H1 (cell line): Measurements from ENCODE around the gene NELFE. TPM values are rescaled to one million over a fixed set of nuclear protein-coding genes. Genes with fewer than 3 reads are reported as not detected.

Experiments used
- ATF2 ChIP-seq: IDR thresholded peaks from 2 replicates; pipeline ENCODE4 v1.6.1; 2012; ENCODE audit warnings: low read length, inconsistent platforms
- CBX8 ChIP-seq: fragments of 300-800, 300-1000 bp; sonication (generic); IDR thresholded peaks from 2 replicates; pipeline ENCODE4 v1.7.1; 2016; ENCODE audit warnings: low read depth, low read length, borderline replicate concordance
- CTBP2 ChIP-seq: IDR thresholded peaks from 2 replicates; pipeline ENCODE4 v1.7.0; 2011; ENCODE audit warnings: borderline replicate concordance, mild to moderate bottlenecking, moderate library complexity, mixed read lengths, low read length; ENCODE audit not compliant: insufficient read depth, insufficient read length
- CTCF ChIP-seq, 3 experiments: IDR thresholded peaks; 1 replicate in 2 of 3; 2 replicates in 1 of 3; pipeline versions ENCODE4 v1.5.1 to v1.6.1; 2011; ENCODE audit warnings: low read length in 3 of 3, mild to moderate bottlenecking in 3 of 3, inconsistent platforms in 2 of 3, low read depth in 1 of 3, moderate library complexity in 1 of 3; ENCODE audit not compliant: insufficient read depth in 1 of 3; ENCODE audit errors: control extremely low read depth in 1 of 3
- FOSL1 ChIP-seq: IDR thresholded peaks from 2 replicates; pipeline ENCODE4 v1.6.1; 2011; ENCODE audit warnings: mild to moderate bottlenecking, low read depth, low read length, moderate library complexity; ENCODE audit not compliant: insufficient read depth
- JUN ChIP-seq: IDR thresholded peaks from 2 replicates; pipeline ENCODE4 v1.6.1; 2011; ENCODE audit warnings: low read depth, mild to moderate bottlenecking, improper control_type of control experiment, low read length
- KDM4A ChIP-seq: IDR thresholded peaks from one replicate; pipeline ENCODE4 v1.7.1; 2012; ENCODE audit warnings: low read depth, mild to moderate bottlenecking, moderate library complexity, low read length, inconsistent platforms; ENCODE audit not compliant: severe bottlenecking
- SP1 ChIP-seq: IDR thresholded peaks from 2 replicates; pipeline ENCODE4 v1.6.1; 2011; ENCODE audit warnings: low read depth, low read length
- TCF12 ChIP-seq: IDR thresholded peaks from 2 replicates; pipeline ENCODE4 v1.6.1; 2011; ENCODE audit warnings: low read depth, mild to moderate bottlenecking, low read length
- TEAD4 ChIP-seq: IDR thresholded peaks from 2 replicates; pipeline ENCODE4 v1.6.1; 2012; ENCODE audit warnings: low read depth, low read length, inconsistent platforms, mixed read lengths
- polyA plus RNA-seq, 7 experiments: library from polyadenylated mRNA; depleted of rRNA in 3 of 7; stranded (reverse) in 5 of 7; unstranded in 2 of 7; fragments of >200 nt in 5 of 7; fragments of 200-250 nt in 2 of 7; gene quantifications; 1 replicate in 5 of 7; 2 replicates in 1 of 7; 4 replicates in 1 of 7; pipeline versions ENCODE4 v1.2.1 to v1.2.3, GENCODE V29; 2011 to 2013; ENCODE audit warnings: missing spikeins in 2 of 7, mixed read lengths in 2 of 7
- total RNA-seq: library from RNA; stranded (reverse); fragmentation: NEBNext Ultra II Directional; extraction: Animal tissue kit (Norgen Biotek cat#: 25700); gene quantifications from 2 replicates; pipeline ENCODE4 v1.2.1, GENCODE V29; 2021

The NELFE gene
- total and polyA plus RNA-seq, 2 of the 8 experiments (the other 6 are each of a cell fraction or from before 2014, with no cell fraction given): 49.2 to 71.5 TPM

- TF ChIP-seq CTCF (IDR thresholded peaks at IDR 0.05; ENCODE audit: control extremely low read depth in 1 of 3, insufficient read depth in 1 of 3, low read depth in 1 of 3, low read length in 3 of 3) (no peak), CBX8 (no peak), TEAD4 (no peak), TCF12 (no peak), FOSL1 (no peak), ATF2 (no peak), KDM4A (no peak), JUN (no peak), CTBP2 (no peak), SP1 (no peak)
These were observed 25.2 kb downstream of the NELFE start (continued) for GRCh38 chr6:31933537-31933936.
